Measurements from ENCODE around the gene ANKRD42.

Gene ANKRD42

GRCh38 chr11:83294208-83294607 is 100.7 kb downstream of the ANKRD42 start:
- no peak for DNase-seq

Data from DMS79 (cell line).